Tibial artery (tissue), 4 donors: ENCODE measurements around the gene RASL11B.

Source experiments
- DNase-seq, 2 donors: peaks; one replicate each; pipeline ENCODE4 v3.0.0-alpha.2; 2019
- H3K27ac ChIP-seq, 2 donors: fragments of 200-600 bp; sonication (generic) in 1 of 2; 1 replicate in 1 of 2; 2 replicates in 1 of 2; pipeline ENCODE4 v1.5.1; 2018 to 2019; ENCODE audit warnings: mild to moderate bottlenecking in 1 of 2
- H3K27me3 ChIP-seq, 2 donors: fragments of 200-600 bp; sonication (generic) in 1 of 2; one replicate each; pipeline versions ENCODE4 v1.5.1 to v1.6.0; 2016 to 2019
- H3K36me3 ChIP-seq, 3 donors: fragments of 200-600 bp; sonication (generic) in 2 of 3; one replicate each; pipeline ENCODE4 v1.5.1; 2016 to 2019; ENCODE audit warnings: mild to moderate bottlenecking in 2 of 3
- H3K4me1 ChIP-seq, 4 donors: fragments of 200-600 bp; sonication (generic) in 2 of 4; 1 replicate in 3 of 4; 2 replicates in 1 of 4; pipeline ENCODE4 v1.5.1; 2016 to 2019
- H3K4me3 ChIP-seq, 2 donors: fragments of 200-600 bp; sonication (generic) in 1 of 2; 1 replicate in 1 of 2; 2 replicates in 1 of 2; pipeline ENCODE4 v1.5.1; 2018 to 2019; ENCODE audit warnings: mild to moderate bottlenecking in 2 of 2
- H3K9me3 ChIP-seq, 3 donors: fragments of 200-600 bp; sonication (generic) in 1 of 3; one replicate each; pipeline ENCODE4 v1.5.1; 2016 to 2019
- intact Hi-C: fragments of 100-400 bp; cut with DNase I; formaldehyde crosslinking; loops from one replicate; pipeline ENCODE4 v1.15.0; 2023; ENCODE audit warnings: low total_unique reads
- TF ChIP-seq, protein P1 (sequence below), 2 experiments: fragments of 200-600 bp in 1 of 2; fragments of 450-650 bp in 1 of 2; IDR thresholded peaks; one replicate each; pipeline ENCODE4 v1.5.1; 2017 to 2019; ENCODE audit warnings: antibody characterized with exemption in 2 of 2, mild to moderate bottlenecking in 1 of 2, moderate library complexity in 1 of 2

RASL11B gene

DNA sequence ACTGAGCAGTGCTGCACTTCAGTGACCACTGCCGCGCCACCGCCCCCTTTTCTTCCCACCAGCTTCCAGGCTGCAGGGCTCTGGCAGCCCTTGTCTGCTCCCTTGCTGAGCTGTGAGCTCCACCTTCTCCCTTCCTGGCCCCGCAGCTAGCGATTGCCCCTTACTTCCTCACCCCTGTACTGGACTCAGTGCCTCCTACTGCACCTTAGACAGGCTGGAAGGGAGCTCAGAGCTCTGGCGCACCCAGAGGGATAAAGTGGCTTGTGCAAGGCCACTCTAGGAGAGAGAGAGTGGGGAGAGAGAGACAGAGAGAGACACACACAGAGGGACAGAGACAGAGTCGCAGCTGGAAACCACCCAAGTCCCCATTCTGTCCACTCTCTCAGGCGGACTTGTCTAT, 6.0 kb downstream of the RASL11B start:
- intact Hi-C loops: loop anchor here (5.0 to 10.0 kb wide), 2 partner anchors 117 to 156 kb away; no protein-coding TSS in a partner anchor
- DNase-seq: peak; percentile 32 to 82

DNA sequence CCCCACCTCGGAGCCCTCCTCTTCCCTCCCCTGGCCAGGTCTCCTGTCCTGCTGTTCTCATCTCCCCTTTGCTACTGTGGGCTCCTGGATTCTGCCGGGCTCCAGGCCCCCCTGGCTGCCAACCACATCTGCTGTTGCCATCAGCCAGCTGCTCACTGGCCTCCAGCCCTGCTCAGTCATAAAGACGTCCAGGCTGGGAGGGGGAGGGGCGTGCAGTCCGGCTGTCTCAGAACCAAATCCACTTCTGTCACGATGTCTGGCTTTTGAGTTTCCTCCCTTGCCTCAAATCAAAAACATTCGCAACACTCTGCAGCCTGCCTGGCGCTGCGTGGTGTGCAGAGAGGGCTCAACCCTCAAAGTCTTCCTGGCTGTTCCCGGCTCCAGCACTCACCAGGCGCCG, 7.1 kb downstream of the RASL11B start:
- peak overlapping the region; percentile 77 to 86 for H3K27ac ChIP-seq
- H3K27me3 ChIP-seq: no peaks in the 10 kb centered on the region
- H3K9me3 ChIP-seq: no peaks in the 10 kb centered on the region
- DNase-seq: peak; percentile 58 to 91
- H3K4me3 ChIP-seq: peak overlapping the region in 1 of 2 donors; percentile 31
- TF ChIP-seq, protein P1, sequence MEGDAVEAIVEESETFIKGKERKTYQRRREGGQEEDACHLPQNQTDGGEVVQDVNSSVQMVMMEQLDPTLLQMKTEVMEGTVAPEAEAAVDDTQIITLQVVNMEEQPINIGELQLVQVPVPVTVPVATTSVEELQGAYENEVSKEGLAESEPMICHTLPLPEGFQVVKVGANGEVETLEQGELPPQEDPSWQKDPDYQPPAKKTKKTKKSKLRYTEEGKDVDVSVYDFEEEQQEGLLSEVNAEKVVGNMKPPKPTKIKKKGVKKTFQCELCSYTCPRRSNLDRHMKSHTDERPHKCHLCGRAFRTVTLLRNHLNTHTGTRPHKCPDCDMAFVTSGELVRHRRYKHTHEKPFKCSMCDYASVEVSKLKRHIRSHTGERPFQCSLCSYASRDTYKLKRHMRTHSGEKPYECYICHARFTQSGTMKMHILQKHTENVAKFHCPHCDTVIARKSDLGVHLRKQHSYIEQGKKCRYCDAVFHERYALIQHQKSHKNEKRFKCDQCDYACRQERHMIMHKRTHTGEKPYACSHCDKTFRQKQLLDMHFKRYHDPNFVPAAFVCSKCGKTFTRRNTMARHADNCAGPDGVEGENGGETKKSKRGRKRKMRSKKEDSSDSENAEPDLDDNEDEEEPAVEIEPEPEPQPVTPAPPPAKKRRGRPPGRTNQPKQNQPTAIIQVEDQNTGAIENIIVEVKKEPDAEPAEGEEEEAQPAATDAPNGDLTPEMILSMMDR (IDR thresholded peaks at IDR 0.05): no peak
- peaks cover 0 to 15% (median 4%) of the 10 kb centered on the region in 3 donors for H3K36me3 ChIP-seq
- intact Hi-C loops: loop anchor here (5.0 to 10.0 kb wide), 2 partner anchors 116 to 157 kb away; no protein-coding TSS in a partner anchor
- H3K4me1 ChIP-seq: peaks cover 0 to 64% (median 43%) of the 10 kb centered on the region in 4 donors

More for the DNA sequence above, 6.0 kb downstream of the RASL11B start:
- H3K27me3 ChIP-seq: no peaks in the 10 kb centered on the region
- H3K4me3 ChIP-seq: no peak overlapping the region
- H3K9me3 ChIP-seq: no peaks in the 10 kb centered on the region
- H3K4me1 ChIP-seq: peaks cover 0 to 74% (median 46%) of the 10 kb centered on the region in 4 donors
- peak overlapping the region; percentile 77 to 86 for H3K27ac ChIP-seq
- peaks cover 0 to 15% (median 4%) of the 10 kb centered on the region in 3 donors for H3K36me3 ChIP-seq
- TF ChIP-seq, protein P1 (IDR thresholded peaks at IDR 0.05): peak in 1 of 2 experiments; percentile 11

DNA sequence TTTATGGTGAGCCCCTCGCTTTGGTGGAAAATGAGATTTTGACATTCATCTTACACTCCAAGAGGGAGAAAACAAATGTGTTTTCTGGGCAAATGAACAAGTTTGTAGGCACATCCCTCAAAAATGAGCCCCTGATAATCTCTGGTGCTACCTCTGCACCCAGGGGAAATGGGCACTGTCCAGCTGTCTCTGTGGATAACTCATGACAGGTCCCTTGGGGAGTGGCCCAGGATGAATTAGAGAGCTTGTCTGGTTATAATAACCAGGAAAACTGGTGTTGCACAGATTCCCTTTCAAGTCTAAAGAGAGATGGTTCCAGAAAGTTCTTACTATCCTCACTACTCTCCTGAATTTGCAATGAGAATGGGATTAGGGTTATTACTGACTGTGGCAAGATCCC, 7.5 kb downstream of the RASL11B start:
- Histone ChIP-seq H3K27ac (peak overlapping the region; percentile 77 to 86), H3K36me3 (peaks cover 0 to 15% (median 4%) of the 10 kb centered on the region in 3 donors), H3K4me1 (peaks cover 0 to 59% (median 38%) of the 10 kb centered on the region in 4 donors), H3K27me3 (no peaks in the 10 kb centered on the region), H3K9me3 (no peaks in the 10 kb centered on the region), H3K4me3 (peak overlapping the region in 1 of 2 donors; percentile 31)
- no peak for DNase-seq
- intact Hi-C loops: loop anchor here (5.0 to 10.0 kb wide), 2 partner anchors 115 to 157 kb away; no protein-coding TSS in a partner anchor
- TF ChIP-seq, protein P1 (IDR thresholded peaks at IDR 0.05): no peak

DNA sequence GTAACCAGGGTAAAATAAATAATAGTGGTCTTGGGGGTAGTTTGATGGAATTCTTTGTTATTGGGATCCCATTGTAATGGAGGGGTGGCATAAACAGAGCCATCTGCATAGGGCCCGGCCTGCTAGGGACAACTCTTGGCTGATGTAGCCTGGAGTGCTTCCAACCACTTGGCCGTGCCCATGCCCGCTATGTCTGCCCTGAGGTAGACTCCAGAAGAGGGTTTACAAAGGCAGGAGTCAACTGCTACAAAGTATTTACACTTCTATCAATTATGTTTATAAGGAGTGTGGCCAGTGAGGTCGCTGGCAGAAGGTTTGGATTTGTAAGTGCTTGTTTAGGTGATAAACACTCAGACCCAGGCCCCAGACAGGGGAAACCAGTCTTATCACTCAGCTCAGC, 8.1 kb downstream of the RASL11B start:
- Histone ChIP-seq H3K9me3 (no peaks in the 10 kb centered on the region), H3K27ac (peak overlapping the region; percentile 77 to 86), H3K27me3 (no peaks in the 10 kb centered on the region), H3K4me1 (peaks cover 0 to 53% (median 33%) of the 10 kb centered on the region in 4 donors), H3K4me3 (no peak overlapping the region), H3K36me3 (peaks cover 0 to 13% (median 4%) of the 10 kb centered on the region in 3 donors)
- no peak for DNase-seq
- TF ChIP-seq, protein P1 (IDR thresholded peaks at IDR 0.05): no peak
- intact Hi-C loops: no loop called here

DNA sequence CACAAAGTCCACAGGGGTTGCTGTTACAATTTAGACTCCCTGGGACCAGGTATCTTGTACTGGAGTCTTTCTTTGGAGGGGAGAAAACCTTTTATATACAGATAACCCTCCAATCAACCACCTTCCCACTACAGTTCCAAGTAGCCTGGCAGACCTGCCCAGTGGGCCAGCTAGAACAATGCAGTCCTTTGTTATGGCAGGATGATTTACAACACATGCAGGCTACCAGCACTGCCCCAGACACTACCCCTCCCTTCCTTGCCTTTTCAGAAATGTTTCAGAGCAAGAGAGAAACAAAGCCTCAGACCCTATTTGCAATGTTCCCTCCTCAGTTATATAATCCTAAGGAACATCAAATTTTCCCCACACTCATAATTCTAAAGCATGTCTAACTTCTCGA, 11.1 kb downstream of the RASL11B start:
- TF ChIP-seq, protein P1 (IDR thresholded peaks at IDR 0.05): no peak
- H3K27ac ChIP-seq: no peak overlapping the region
- no peaks in the 10 kb centered on the region for H3K9me3 ChIP-seq
- DNase-seq: no peak
- peaks cover 0 to 24% (median 17%) of the 10 kb centered on the region in 4 donors for H3K4me1 ChIP-seq
- intact Hi-C loops: no loop called here
- H3K4me3 ChIP-seq: no peak overlapping the region
- no peaks in the 10 kb centered on the region for H3K36me3 ChIP-seq
- H3K27me3 ChIP-seq: no peaks in the 10 kb centered on the region
